Thyroid gland (tissue), 4 donors: ENCODE results near the gene DVL3.

Source experiments
- CTCF ChIP-seq, 6 experiments: fragments of 200-600 bp in 3 of 6; fragments of 450-650 bp in 3 of 6; sonication (generic) in 3 of 6; IDR thresholded peaks; one replicate each; pipeline ENCODE4 v1.5.1; 2016 to 2019; ENCODE audit warnings: antibody characterized with exemption in 6 of 6, mild to moderate bottlenecking in 2 of 6, inconsistent platforms in 1 of 6, moderate library complexity in 1 of 6
- POLR2A ChIP-seq, 2 donors: fragments of 450-650 bp; IDR thresholded peaks; one replicate each; pipeline ENCODE4 v1.6.1; 2017; ENCODE audit warnings: antibody characterized with exemption in 2 of 2, mild to moderate bottlenecking in 2 of 2, moderate library complexity in 1 of 2

- TF ChIP-seq POLR2A (IDR thresholded peaks at IDR 0.05) (no peak), CTCF (IDR thresholded peaks at IDR 0.05) (no peak)
These were observed 20.3 kb downstream of the DVL3 start for GRCh38 chr3:184175506-184175905.
